Smooth muscle cell (in vitro differentiated cells): Measurements from ENCODE around the gene COMMD1. TPM values are rescaled to one million over a fixed set of nuclear protein-coding genes. Genes with fewer than 3 reads are reported as not detected.

ENCODE experiments used
- DNase-seq: peaks from one replicate; lab custom pipeline; 2025; ENCODE audit not compliant: unreplicated experiment; lab: John Stamatoyannopoulos, UW
- H2AFZ ChIP-seq: fragments of 200-600 bp; sonication (generic); 2 replicates; pipeline ENCODE4 v1.6.0; 2016; ENCODE audit warnings: antibody characterized with exemption, low read depth, mild to moderate bottlenecking
- H3F3A ChIP-seq: fragments of 200-600 bp; sonication (generic); 2 replicates; pipeline ENCODE4 v1.6.0; 2017; ENCODE audit warnings: antibody characterized with exemption, low read depth
- H3K27ac ChIP-seq: fragments of 200-600 bp; sonication (generic); 2 replicates; pipeline ENCODE4 v1.5.1; 2016; ENCODE audit warnings: low read depth, mild to moderate bottlenecking
- H3K27me3 ChIP-seq: fragments of 200-600 bp; sonication (generic); 2 replicates; pipeline ENCODE4 v1.6.1; 2016; ENCODE audit warnings: low read depth, mild to moderate bottlenecking
- H3K36me3 ChIP-seq: fragments of 200-600 bp; sonication (generic); 2 replicates; pipeline ENCODE4 v1.5.1; 2016; ENCODE audit warnings: low read depth
- H3K4me1 ChIP-seq: fragments of 200-600 bp; sonication (generic); 2 replicates; pipeline ENCODE4 v1.5.1; 2016; ENCODE audit warnings: low read depth
- H3K4me2 ChIP-seq: fragments of 200-600 bp; sonication (generic); 2 replicates; pipeline ENCODE4 v1.6.0; 2016; ENCODE audit warnings: mild to moderate bottlenecking
- H3K4me3 ChIP-seq: fragments of 200-600 bp; sonication (generic); 2 replicates; pipeline ENCODE4 v1.5.1; 2016; ENCODE audit warnings: mild to moderate bottlenecking
- H3K79me2 ChIP-seq: fragments of 200-600 bp; sonication (generic); 2 replicates; pipeline ENCODE4 v1.6.0; 2016; ENCODE audit warnings: low read depth, mild to moderate bottlenecking
- H3K9ac ChIP-seq: fragments of 200-600 bp; sonication (generic); 2 replicates; pipeline ENCODE4 v1.6.0; 2016; ENCODE audit warnings: low read depth
- H3K9me3 ChIP-seq: fragments of 200-600 bp; sonication (generic); replicated peaks from 2 replicates; pipeline ENCODE4 v1.5.1; 2016; ENCODE audit warnings: low read depth
- H4K20me1 ChIP-seq: fragments of 200-600 bp; sonication (generic); 2 replicates; pipeline ENCODE4 v1.6.0; 2016; ENCODE audit warnings: low read depth
- WGBS: methylation state at CpG from one replicate; pipeline ENCODE4 v1.1.7; 2016; ENCODE audit warnings: low lambda C conversion rate; 5-methylcytosine and 5-hydroxymethylcytosine counted together
- polyA plus RNA-seq: library from polyadenylated mRNA; unstranded; fragments of >200 nt; fragmentation: Nextera tagmentation; extraction: Ambion mirVana; gene quantifications from 2 replicates; pipeline ENCODE4 v1.2.1, GENCODE V29; 2016
- total RNA-seq: library from RNA; depleted of rRNA; stranded (reverse); fragments of >200 nt; gene quantifications from 2 replicates; pipeline ENCODE4 v1.2.3, GENCODE V29; 2014
- TF ChIP-seq, protein P1 (sequence below): fragments of 200-600 bp; sonication (generic); IDR thresholded peaks from 2 replicates; pipeline ENCODE4 v1.5.1; 2017; ENCODE audit warnings: borderline replicate concordance, mild to moderate bottlenecking, antibody characterized with exemption; ENCODE audit not compliant: insufficient read depth, poor library complexity, severe bottlenecking

The COMMD1 gene
- total and polyA plus RNA-seq, 2 experiments from 2014 or later = 50.6 to 82.9 TPM

DNA sequence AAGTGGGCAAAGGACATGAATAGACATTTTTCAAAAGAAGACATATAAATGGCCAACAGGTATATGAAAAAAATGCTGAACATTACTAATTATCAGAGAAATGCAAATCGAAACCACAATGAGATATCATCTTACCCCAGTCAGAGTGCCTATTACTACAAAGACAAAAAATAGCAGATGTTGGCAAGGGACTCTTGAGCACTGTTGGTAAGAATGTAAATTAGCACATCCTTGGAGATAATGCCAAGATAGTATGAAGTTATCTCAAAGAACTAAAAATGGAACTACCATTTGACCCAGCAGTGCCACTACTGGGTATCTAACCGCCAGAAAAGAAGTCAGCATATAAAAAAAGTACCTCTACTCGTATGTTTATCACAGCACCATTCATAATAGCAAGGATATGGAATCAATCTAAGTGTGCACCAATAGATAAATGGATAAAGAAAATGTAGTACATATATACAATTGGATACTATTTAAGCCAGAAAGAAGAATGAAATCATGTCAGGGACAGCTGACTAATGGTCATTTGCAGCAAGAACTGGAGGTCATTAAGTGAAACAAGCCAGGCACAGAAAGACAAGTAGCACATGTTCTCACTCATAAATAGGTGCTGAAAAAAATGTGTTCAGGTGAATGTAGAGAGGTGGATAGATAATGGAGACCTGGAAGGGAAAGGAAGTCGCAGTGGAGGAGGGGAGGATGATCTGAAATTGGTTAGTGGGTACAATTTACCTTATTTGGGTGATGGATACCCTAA, 148.7 kb downstream of the COMMD1 start:
- Histone ChIP-seq H3K9ac (no peak overlapping the region), H3K79me2 (no peaks in the 10 kb centered on the region), H3K27ac (no peak overlapping the region), H3F3A (no peaks in the 10 kb centered on the region), H3K4me2 (no peak overlapping the region), H3K4me3 (no peak overlapping the region), H2AFZ (no peak overlapping the region), H3K4me1 (peaks cover 23% of the 10 kb centered on the region), H3K9me3 (no peaks in the 10 kb centered on the region), H4K20me1 (no peaks in the 10 kb centered on the region), H3K27me3 (no peaks in the 10 kb centered on the region), H3K36me3 (no peaks in the 10 kb centered on the region)
- WGBS = 96% methylated on average over 4 of the region's 4 CpGs
- TF ChIP-seq, protein P1, sequence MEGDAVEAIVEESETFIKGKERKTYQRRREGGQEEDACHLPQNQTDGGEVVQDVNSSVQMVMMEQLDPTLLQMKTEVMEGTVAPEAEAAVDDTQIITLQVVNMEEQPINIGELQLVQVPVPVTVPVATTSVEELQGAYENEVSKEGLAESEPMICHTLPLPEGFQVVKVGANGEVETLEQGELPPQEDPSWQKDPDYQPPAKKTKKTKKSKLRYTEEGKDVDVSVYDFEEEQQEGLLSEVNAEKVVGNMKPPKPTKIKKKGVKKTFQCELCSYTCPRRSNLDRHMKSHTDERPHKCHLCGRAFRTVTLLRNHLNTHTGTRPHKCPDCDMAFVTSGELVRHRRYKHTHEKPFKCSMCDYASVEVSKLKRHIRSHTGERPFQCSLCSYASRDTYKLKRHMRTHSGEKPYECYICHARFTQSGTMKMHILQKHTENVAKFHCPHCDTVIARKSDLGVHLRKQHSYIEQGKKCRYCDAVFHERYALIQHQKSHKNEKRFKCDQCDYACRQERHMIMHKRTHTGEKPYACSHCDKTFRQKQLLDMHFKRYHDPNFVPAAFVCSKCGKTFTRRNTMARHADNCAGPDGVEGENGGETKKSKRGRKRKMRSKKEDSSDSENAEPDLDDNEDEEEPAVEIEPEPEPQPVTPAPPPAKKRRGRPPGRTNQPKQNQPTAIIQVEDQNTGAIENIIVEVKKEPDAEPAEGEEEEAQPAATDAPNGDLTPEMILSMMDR = no peak
- DNase-seq = no peak

DNA sequence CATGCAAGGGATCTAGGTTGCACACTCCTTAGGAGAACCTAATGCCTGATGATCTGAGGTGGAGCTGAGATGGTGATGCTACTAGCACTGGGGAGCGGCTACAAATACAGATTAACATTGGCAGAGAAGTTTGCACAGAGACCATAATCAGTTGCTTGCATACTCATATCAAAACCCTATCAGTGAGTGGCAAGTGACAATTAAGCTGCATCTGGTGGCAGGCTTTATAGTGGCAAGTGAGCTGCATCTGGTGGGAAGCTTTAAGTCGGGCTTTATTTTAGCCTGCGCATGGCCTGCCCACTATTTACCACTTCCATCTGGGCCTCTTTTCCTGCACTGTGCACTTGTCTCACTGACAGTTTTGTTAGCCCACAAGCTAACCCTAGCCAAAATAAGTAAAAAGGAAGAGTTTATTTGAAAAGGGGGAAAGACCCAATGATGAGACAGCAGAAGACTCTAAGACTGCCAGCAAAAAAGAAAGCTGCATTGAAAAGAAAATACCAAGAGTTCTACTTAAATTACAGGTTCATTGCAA, 149.5 kb downstream of the COMMD1 start:
- Histone ChIP-seq H3K4me2 (no peak overlapping the region), H3K27ac (no peak overlapping the region), H3K36me3 (no peaks in the 10 kb centered on the region), H3K79me2 (no peaks in the 10 kb centered on the region), H2AFZ (no peak overlapping the region), H3F3A (no peaks in the 10 kb centered on the region), H4K20me1 (no peaks in the 10 kb centered on the region), H3K27me3 (no peaks in the 10 kb centered on the region), H3K9me3 (no peaks in the 10 kb centered on the region), H3K4me1 (peaks cover 15% of the 10 kb centered on the region), H3K4me3 (no peak overlapping the region), H3K9ac (no peak overlapping the region)
- 93% methylated on average over 3 of the region's 3 CpGs for WGBS
- DNase-seq = no peak
- TF ChIP-seq, protein P1 = no peak

DNA sequence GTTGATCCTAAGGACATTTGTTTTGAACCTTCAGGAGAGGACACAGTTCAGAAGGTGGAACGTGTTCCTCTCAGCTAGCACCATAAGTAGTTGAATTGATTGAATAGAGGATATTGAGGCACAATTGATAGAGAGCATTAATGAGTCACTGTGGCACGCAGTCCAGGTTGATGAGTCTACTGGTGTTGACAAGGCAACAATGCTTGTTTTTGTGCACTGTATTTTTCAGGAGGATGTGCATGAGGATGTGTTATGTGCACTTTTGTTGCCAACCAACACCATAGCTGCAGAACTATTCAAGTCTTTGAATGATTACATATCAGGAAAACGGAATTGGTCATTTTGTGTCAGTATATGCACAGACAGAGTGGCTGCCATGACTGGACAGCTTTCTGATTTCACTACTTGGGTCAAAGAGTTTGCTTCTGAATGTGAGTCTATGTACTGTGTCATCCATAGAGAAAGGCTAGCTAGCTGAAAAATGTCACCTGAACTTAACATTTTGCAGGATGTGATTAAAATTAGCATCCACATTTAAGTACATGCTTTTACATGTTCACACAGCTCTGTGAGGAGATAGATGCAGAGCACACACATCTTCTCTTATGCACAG, 150.4 kb downstream of the COMMD1 start:
- 94% methylated on average over 3 of the region's 3 CpGs for WGBS
- Histone ChIP-seq H4K20me1 (no peaks in the 10 kb centered on the region), H2AFZ (no peak overlapping the region), H3K27me3 (no peaks in the 10 kb centered on the region), H3K36me3 (no peaks in the 10 kb centered on the region), H3K79me2 (no peaks in the 10 kb centered on the region), H3K27ac (no peak overlapping the region), H3F3A (no peaks in the 10 kb centered on the region), H3K4me1 (peaks cover 7% of the 10 kb centered on the region), H3K4me2 (no peak overlapping the region), H3K9ac (no peak overlapping the region), H3K4me3 (no peak overlapping the region), H3K9me3 (no peaks in the 10 kb centered on the region)
- TF ChIP-seq, protein P1 = no peak
- no peak for DNase-seq

DNA sequence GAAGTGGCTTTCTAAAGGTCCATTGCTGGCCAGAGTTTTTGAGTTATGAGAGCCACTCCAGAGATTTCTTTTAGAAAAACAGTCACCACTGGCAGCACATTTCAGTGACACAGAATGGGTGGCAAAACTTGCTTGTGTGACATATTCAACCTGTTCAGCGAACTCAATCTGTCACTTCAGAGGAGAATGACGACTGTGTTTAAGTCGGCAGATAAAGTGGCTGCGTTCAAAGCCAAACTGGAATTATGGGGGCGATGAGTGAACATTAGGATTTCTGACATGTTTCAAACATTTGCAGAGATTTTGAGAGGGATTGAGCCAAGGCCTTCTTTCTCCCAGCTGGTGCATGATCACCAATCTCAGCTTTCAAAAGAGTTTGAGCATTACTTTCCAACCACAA, 150.9 kb downstream of the COMMD1 start:
- Histone ChIP-seq H3K9ac (no peak overlapping the region), H2AFZ (no peak overlapping the region), H3K9me3 (no peaks in the 10 kb centered on the region), H3F3A (no peaks in the 10 kb centered on the region), H4K20me1 (no peaks in the 10 kb centered on the region), H3K4me1 (peaks cover 5% of the 10 kb centered on the region), H3K27ac (no peak overlapping the region), H3K36me3 (no peaks in the 10 kb centered on the region), H3K27me3 (no peaks in the 10 kb centered on the region), H3K4me3 (no peak overlapping the region), H3K79me2 (no peaks in the 10 kb centered on the region), H3K4me2 (no peak overlapping the region)
- TF ChIP-seq, protein P1 = no peak
- 93% methylated on average over 5 of the region's 5 CpGs for WGBS
- DNase-seq = no peak
